Measurements from ENCODE around the gene EXD3.
A peak's percentile ranks its signal among the peaks of the same experiment; 100 is the strongest.

Gene EXD3

GRCh38 chr9:137278721-137279711, 143.9 kb downstream of the EXD3 start:
- DNase-seq = no peak

- no peak for DNase-seq
Observed at GRCh38 chr9:137278061-137278701, 144.8 kb downstream of the EXD3 start.

GRCh38 chr9:137277329-137278041, 145.5 kb downstream of the EXD3 start, which contains the start of gene TOR4A:
TSS of gene TOR4A (plus strand) at chr9:137277726. CDS start at chr9:137278690, 964 bp downstream.
- DNase-seq = no peak

GRCh38 chr9:137276473-137277328, 146.3 kb downstream of the EXD3 start:
- no peak for DNase-seq

- DNase-seq = no peak
Observed at GRCh38 chr9:137275588-137276472, 147.1 kb downstream of the EXD3 start.

- DNase-seq = no peak
Observed at GRCh38 chr9:137275203-137275587, 147.8 kb downstream of the EXD3 start.

- no peak for DNase-seq
Observed at GRCh38 chr9:137273611-137274320, 149.2 kb downstream of the EXD3 start.

GRCh38 chr9:137273095-137273490, 149.9 kb downstream of the EXD3 start:
- no peak for DNase-seq

- no peak for DNase-seq
Observed at GRCh38 chr9:137272241-137273094, 150.5 kb downstream of the EXD3 start.

GRCh38 chr9:137271696-137272076, 151.3 kb downstream of the EXD3 start:
- no peak for DNase-seq

GRCh38 chr9:137270929-137271695, 151.8 kb downstream of the EXD3 start:
- DNase-seq = no peak

GRCh38 chr9:137269231-137269772, 153.7 kb downstream of the EXD3 start:
- DNase-seq = peak in 1 of 2 experiments; percentile 34

- DNase-seq = no peak
Observed at GRCh38 chr9:137268538-137269201, 154.3 kb downstream of the EXD3 start.

GRCh38 chr9:137267933-137268355, 155.0 kb downstream of the EXD3 start:
- DNase-seq = no peak

- DNase-seq = no peak
Observed at GRCh38 chr9:137266585-137267453, 156.1 kb downstream of the EXD3 start.

- DNase-seq = no peak
Observed at GRCh38 chr9:137266162-137266527, 156.8 kb downstream of the EXD3 start.
